ENCODE results near the gene KIF26A. TPM values are rescaled to one million over a fixed set of nuclear protein-coding genes. Genes with fewer than 3 reads are reported as not detected.

The KIF26A gene
- total RNA-seq, 1 donor from 2014 or later: not detected

DNA sequence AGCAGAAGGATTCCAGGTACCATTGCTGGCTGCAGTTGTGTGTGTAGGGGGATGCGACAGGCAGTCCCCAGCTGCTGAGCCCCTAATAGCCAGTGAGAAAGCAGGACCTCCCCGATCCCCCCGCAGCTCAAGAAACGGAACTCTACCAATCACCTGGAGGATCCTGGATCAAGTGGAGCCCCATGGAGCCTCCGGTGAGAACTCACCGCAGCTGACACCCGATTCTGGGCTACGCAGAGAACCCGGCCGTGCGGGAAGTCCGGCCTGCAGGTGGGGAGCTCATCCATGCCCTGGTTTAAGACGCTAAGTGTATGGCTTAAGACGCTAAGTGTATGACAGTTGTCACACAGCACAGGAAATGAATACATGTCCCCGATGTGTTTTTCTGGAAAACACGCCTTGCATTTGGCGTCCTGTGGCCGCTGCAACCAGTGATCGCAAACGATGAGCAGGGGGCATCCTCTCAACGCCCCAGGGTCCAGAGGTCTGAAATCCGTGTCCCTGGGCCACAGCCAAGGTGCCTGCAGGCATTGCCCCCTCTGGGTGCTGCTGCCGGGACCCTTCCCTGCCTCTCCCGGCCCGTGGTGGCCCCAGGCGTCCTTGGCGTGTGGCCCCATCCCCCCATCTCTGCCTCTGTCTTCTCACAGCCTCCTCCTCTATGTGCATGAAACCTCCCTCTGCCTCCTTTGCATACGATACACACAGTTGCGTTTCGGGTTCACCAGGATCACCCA, 75.1 kb downstream of the KIF26A start:
- CTCF ChIA-PET: no interaction called here

GRCh38 chr14:104214431-104215218, 76.2 kb downstream of the KIF26A start:
- no peak overlapping the region for H3K4me3 Mint-ChIP-seq
- DNase-seq: no peak
- TF ChIP-seq CTCF (IDR thresholded peaks at IDR 0.05): no peak
- H3K4me1 Mint-ChIP-seq: no peaks in the 10 kb centered on the region
- intact Hi-C loops (cut with micrococcal nuclease): no loop called here
- H3K9me3 Mint-ChIP-seq: no peaks in the 10 kb centered on the region
- H3K27ac Mint-ChIP-seq: no peak overlapping the region
- POLR2A ChIA-PET: no interaction called here
- ATAC-seq (ENCODE audit: low read depth): no peak
- H3K27me3 Mint-ChIP-seq: peaks cover 4% of the 10 kb centered on the region
- H3K36me3 Mint-ChIP-seq (ENCODE audit: low read depth): no peaks in the 10 kb centered on the region
- CTCF ChIA-PET: no interaction called here

More for the DNA sequence above, 75.1 kb downstream of the KIF26A start:
- no peak for TF ChIP-seq CTCF (IDR thresholded peaks at IDR 0.05)
- ATAC-seq (ENCODE audit: low read depth): no peak
- no peaks in the 10 kb centered on the region for H3K9me3 Mint-ChIP-seq
- POLR2A ChIA-PET: no interaction called here
- no peak overlapping the region for H3K4me3 Mint-ChIP-seq
- no peak overlapping the region for H3K27ac Mint-ChIP-seq
- peaks cover 4% of the 10 kb centered on the region for H3K27me3 Mint-ChIP-seq
- no peaks in the 10 kb centered on the region for H3K36me3 Mint-ChIP-seq (ENCODE audit: low read depth)
- intact Hi-C loops (cut with micrococcal nuclease): no loop called here
- no peaks in the 10 kb centered on the region for H3K4me1 Mint-ChIP-seq
- DNase-seq: no peak

DNA sequence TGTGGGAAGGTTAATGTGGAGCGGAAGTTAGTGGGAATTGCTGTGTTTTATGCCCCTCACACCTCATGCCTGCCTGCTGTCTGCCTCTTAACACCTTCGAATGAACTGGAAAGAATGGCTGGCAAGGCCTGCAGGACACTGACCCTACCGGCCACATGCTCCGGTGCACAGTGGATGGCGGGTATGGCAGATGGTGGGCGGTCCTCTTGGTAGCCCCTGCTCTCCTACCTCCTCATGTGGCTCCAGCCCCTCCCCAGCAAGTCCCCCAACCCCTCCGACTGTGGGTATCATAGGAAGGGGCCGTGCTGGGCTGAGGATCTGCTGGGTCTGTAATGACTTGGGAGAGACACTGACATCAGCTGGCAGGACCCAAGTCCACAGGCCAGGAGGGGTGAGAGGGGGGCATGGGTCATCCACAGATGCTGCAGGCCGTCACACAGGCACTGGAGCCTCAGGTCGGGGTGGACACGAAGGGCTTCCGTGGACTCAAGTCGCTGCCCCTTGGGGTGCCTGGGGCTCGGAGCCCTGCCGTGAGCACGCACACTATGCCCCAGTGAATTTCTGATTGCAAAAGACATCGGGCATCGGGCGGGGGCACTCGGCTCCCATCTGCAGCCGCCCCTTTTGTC, 77.4 kb downstream of the KIF26A start:
- H3K27me3 Mint-ChIP-seq: peaks cover 4% of the 10 kb centered on the region
- CTCF ChIA-PET: no interaction called here
- DNase-seq: no peak
- no peak overlapping the region for H3K4me3 Mint-ChIP-seq
- no peaks in the 10 kb centered on the region for H3K9me3 Mint-ChIP-seq
- intact Hi-C loops (cut with micrococcal nuclease): no loop called here
- no peak for TF ChIP-seq CTCF (IDR thresholded peaks at IDR 0.05)
- POLR2A ChIA-PET: no interaction called here
- no peak overlapping the region for H3K27ac Mint-ChIP-seq
- ATAC-seq (ENCODE audit: low read depth): no peak
- H3K36me3 Mint-ChIP-seq (ENCODE audit: low read depth): no peaks in the 10 kb centered on the region
- H3K4me1 Mint-ChIP-seq: no peaks in the 10 kb centered on the region

DNA sequence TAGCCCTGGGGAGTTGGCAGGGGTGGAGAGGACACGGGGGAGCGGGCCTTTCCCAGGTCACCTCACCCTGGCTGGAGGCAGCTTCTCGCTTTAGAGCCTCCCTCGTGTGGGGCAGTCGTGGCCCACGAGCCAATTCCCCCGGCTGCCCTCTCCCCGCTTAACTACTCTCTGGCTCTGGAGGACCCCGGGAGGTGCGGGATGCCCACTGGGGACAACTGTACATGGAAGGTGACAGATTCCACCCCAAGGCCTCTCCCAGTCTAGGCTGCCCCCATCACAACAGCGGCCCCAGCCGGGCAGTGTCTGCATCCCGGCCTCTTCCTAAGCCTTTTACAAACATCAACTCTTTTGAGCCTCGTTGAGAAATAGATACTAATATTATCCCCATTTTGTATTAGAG, 78.1 kb downstream of the KIF26A start:
- no peak for TF ChIP-seq CTCF (IDR thresholded peaks at IDR 0.05)
- Mint-ChIP-seq H3K36me3 (ENCODE audit: low read depth) (no peaks in the 10 kb centered on the region), H3K9me3 (no peaks in the 10 kb centered on the region), H3K4me3 (no peak overlapping the region), H3K27me3 (peaks cover 4% of the 10 kb centered on the region), H3K27ac (no peak overlapping the region), H3K4me1 (no peaks in the 10 kb centered on the region)
- ATAC-seq (ENCODE audit: low read depth) (no peak), DNase-seq (no peak)
- intact Hi-C loops (cut with micrococcal nuclease): no loop called here
- ChIA-PET CTCF (no interaction called here), POLR2A (no interaction called here)

Data from activated B cell treated with CpG ODN at 0.5 μM for 24 hours (primary cell).